DMS114 treated with DMSO at 0.1 percent for 48 hours (cell line): ENCODE data around the gene RALGDS.
"Not testable (repeated sequence)": the region's sequence is repeated elsewhere in the genome, so short reads cannot be mapped to it uniquely, and the experiment has no call there.

Experiments used
- DNase-seq: peaks from one replicate; lab custom pipeline; 2025; ENCODE audit not compliant: unreplicated experiment; lab: John Stamatoyannopoulos, UW

The RALGDS gene

DNA sequence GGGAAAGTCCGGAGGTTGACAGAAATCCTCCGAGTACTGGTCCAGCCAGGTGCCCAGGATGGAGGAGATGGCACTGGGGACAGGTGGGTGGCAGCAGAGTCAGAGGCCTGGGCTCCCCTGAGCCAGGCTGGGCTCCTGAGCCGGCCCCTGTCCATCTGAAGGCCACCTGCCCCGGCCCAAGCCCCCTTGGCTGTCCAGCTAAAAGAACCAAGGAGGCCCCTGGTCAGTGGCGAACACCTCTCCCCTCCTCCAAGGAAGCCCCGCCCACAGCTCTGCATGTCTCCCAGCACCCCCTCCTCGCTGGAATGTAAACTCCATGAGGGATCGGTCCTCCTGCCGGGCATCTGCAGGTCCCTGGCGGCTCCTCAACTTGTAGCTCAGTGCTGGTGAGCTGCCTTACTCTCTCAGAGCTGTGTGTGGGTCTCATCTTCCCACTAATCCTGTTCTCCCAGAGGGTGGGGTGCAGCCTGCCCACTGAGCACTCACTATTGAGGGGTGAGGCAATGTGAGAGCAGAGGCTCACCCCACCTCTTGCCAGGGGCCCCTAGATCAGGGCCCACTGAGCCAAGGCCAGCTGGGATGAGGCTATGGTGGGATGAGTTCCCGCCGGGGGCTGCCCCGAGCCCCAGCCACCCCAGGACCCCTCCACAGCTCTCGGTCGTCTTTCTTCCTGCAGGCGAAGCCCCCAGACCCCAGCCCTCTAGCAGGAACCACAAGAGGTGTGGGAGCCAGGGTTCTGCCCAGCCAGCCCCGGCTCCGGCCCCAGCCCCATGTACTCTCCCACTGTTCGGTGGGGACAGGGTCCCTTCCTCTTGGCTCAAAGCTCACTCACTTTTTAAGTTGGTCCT, 12.0 kb downstream of the RALGDS start:
- no peak for DNase-seq

DNA sequence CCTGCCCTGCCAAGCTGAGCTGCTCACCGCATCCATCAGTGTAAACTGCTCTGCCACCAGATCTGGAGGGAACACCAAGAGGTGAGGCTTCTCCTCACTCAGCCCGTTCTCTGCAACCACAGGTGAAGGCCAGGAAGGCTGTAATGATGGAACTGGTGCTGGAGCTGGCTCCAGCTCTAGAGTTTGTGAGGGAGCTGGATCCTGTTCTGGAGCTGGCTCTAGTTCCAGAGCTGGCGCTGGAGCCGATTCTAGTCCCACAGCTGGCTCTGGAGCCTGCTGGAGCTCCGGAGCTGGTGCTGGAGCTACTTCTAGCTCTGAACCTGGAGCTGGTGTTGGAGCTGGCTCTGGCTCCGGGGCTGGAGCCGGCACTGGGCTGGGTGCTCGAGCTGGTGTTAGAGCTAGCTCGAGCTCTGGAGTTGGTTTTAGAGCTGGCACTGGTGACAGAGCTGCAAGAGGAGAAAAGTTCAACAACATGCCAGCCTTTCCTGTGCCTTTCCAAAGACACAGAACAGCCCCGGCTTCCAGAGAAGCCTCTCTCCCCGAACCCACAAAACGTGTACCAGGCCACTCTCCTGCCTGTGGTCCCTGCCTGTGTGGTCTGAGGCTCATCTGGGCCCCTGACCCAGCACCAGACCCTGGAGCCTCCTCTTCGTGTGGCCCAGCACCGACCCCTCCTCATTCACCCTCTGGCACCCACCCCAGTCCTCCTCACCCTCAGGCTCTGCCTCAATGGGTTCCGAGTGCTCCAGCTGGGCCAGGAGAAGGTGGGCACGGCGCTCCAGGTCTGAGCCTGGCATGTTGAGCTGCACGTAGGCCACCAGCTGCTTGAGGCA, 12.9 kb downstream of the RALGDS start:
- no peak for DNase-seq

DNA sequence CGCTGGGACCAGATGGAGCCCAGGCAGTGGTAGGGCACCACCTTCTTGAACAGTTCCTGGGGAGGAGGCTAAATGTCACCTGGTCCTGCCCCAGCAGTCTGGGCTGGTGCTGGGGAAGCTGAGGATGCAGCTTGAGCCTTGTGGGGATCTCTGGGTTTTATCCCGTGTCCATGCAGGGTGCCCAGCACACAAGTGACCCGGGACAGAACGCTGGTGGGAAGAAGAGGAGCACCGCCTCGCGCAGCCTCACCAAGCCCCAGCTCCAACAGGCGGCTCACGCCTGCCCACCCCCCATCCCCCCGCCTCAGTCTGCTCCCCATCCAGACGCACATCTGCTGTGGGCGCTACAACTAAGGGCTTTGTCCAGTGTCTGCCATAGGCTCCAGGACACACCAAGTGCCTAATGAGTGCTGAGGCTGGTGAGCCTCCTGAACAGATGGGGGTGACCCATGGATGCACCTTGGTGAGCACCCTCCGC, 13.8 kb downstream of the RALGDS start:
- DNase-seq = no peak

DNA sequence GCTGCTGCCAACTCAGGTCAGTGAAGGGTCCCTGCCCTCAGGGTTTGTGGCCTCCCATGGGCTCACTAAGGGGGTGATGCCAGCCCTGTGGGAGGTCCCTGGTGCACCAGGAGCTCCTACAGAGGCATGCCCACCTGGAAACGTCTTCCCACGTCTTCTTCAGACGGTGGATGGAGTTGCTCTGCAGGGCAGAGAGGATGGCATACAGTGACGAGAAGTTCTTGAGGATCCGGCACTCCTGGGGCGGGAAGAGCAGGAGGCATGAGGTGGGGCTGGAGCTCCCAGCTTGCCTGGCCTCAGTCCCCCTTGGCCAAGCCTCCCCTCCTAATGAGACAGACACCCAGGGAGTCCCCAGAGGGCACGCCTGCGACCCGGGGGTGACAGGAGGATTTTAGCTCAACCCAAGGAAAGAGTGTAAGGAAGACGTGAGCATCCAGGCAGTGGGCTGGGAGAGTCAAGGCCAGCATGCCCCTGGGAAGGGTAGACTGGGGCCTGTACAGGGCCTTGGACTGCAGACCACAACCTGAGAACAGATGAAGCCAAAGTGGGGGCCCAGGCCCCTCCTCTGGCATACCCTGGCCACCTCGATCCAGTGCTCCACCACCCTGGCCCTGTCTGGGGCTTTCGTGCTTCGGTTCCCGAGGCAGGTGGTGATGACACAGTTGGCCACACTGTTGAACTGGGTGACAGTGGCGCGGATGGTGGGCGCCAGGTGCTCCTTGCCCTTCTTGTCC, 14.4 kb downstream of the RALGDS start:
- DNase-seq = no peak

DNA sequence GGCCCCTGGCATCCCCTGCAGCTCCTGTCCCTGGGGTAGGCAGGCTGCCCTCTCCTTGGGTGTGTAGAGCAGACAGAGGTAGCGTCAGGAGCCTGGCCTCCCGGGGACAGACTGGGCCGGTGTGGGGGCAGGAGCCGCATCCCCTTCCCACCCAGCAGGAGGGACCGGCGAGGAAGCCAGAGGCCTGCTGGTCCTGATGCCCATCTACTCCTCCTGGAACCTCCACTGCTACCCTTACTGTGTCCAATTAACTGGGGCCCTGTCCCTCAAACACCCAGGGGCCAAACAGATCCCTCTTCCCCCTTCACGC, 15.6 kb downstream of the RALGDS start:
- DNase-seq = no peak

DNA sequence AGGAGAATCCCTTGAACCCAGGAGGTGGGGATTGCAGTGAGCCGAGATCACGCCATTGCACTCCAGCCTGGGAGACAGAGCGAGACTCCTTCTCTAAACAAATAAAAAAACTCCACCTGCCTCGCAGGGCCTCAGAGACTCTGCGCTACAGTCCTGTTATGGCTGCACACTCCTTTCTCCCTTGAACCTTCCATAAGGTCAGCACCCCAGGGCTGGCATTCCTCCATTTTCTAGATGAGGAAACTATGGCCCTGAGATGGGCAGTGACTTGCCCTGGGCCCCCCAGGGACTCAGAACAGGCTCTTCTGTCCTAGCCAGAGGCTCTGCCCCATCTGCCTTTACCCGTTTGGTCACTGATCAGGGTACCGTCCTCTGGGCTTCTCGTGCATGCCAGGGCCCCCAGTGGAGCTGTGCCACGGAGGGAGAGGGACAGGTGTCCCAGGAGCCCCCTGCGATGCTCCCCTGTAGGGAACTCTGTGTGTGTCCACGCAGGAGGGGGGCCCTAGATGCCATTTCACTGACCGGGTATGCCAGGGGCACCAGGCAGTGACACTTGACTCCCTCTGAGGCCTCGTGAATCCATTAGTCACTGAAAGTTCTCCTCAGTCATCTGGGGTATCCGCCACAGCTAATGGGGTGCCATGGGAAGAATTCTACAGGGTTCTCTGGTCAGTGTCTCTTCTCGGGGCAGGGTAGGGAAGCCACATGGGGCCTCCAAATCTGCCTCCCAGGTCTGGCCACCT, 16.2 kb downstream of the RALGDS start:
- DNase-seq = no peak

DNA sequence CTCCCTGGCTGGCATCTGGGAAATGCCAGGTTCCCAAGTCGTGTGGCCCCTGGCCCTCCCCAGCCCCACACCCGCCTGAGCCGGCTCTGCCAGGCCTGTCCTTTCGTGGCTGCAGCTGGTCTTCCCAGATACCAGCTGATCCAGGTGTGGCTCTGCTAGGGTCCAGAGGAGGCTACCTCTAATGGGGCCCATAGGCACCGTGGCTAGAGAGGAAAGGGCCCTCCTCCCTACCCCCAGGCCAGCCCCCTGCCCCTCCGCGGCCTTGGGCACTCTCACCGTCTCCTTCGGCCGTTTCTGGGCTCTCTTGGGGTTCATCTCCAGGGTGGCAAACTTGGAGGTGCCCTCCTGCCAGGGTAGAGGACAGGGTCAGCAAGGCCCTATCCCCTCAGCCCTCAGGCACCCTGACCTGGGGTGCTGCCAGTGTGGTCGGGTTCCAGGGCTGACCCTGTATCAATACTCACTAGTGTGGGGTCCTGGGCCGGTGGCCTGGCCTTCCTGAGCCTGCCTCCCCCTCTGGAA, 17.0 kb downstream of the RALGDS start:
- no peak for DNase-seq

DNA sequence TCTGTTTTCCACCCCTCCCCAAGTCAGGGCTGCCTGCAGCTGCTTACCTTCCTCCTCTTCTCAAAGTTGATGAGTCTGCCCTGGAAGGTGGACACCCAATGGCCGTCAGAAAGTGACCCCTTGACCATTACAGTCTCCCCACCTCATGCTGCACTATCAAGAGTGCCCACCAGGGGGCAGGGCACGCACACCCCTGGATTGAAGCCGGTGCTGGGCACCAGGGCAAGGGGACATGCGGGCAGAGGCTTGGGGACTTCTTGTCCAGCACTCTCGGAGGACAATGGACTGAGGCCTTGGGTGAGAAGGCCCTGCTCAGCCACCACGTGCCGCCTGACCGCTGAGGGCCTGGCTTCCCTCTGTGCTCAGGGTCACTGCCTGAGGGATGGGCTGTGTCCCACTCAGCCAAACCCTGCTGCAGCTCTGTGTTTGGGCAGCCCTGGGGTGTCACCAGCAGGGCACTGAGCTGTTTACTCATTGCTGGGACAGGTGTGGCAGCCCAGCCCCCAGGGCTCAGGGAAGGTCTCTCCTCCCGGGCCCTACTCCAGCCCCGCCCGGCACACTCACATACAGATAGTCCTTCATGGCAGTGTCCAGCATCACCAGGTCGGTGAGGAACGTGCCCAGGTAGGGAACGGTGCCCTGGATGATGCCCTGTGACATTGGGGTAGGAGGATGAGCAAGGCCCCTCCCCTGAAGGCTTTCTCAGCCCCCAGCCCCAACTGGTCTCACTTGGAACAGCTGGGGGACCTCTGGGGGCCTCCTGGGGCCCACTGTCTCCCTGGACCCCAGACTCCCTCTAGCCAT, 17.7 kb downstream of the RALGDS start:
- no peak for DNase-seq

DNA sequence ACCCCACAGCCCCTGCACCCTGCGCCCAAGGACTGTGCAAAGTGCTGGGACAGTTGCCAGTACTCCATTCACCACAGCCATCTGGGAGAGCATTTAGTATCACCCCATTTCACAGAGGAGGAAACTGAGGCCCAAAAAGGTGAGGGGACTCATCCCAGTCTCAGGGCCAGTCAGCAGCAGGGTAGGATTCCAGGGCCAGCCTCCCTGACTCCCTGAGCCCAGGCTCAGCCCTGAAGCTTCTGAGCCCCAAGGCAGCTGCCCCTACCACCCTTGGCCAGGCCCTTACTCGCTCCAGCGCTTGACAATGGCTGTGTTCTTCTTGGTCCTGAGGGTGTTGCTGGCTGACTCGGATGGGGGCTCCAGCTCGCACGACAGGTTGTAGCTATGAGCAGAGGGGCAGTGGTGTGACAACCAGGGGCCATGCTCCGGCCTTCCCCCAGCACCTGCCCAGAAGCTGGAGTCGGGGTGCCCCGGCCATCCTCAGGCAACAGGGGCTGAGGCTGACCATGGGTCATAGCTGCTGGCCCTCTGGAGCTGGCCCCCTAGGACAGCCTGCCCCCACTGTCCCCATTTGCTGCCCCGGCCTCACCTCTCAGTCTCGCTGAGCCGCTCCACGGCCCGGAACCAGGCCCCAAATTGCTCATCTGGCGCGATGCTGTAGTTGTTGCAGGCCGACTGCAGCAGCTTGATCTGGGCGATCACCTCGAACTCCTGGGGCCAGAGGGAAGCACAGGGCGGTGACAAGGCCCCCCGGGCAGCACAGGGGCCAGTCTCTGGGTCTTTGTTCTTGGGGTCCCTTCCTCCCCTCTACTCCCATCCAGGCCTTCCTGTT, 18.6 kb downstream of the RALGDS start:
- no peak for DNase-seq

DNA sequence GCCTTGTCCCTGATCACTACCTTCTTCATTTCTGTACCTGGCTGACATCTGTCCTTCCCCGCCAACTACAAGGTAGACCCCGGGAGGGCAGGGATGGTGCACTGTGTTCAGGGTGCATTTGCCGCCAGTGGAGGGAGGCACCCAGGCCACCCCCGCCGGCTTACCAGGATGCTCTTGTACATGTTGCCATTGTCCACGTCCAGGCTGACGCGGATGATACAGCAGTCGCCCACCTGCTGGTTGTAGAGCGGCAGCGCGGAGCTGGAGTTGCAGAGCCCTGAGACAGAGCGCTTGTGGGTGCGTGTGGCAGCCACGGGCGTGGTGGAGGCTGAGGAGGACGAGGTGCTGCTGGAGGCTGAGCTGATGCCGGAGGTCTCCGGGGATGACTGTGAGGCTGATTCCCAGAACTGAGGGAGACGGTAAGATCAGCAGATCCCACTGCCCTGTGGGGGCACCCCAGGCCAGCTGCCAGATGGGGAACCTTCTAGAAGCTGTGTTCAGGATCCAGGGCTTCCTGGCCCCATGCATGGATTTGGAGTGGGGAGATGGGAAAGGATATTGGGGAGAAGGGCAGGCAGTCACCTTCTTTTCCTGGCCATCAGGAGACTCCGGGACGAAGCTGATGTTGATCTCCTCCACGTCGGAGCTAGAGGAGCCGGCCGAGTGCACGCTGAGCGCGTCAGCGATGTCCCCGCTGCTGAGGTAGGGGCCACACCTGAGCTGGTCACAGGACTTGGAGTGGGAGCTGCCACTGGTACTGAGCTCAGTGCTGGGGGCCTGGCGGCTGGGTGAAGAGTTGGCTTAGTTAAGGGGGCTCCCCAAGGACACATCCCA, 19.5 kb downstream of the RALGDS start:
- DNase-seq = no peak

DNA sequence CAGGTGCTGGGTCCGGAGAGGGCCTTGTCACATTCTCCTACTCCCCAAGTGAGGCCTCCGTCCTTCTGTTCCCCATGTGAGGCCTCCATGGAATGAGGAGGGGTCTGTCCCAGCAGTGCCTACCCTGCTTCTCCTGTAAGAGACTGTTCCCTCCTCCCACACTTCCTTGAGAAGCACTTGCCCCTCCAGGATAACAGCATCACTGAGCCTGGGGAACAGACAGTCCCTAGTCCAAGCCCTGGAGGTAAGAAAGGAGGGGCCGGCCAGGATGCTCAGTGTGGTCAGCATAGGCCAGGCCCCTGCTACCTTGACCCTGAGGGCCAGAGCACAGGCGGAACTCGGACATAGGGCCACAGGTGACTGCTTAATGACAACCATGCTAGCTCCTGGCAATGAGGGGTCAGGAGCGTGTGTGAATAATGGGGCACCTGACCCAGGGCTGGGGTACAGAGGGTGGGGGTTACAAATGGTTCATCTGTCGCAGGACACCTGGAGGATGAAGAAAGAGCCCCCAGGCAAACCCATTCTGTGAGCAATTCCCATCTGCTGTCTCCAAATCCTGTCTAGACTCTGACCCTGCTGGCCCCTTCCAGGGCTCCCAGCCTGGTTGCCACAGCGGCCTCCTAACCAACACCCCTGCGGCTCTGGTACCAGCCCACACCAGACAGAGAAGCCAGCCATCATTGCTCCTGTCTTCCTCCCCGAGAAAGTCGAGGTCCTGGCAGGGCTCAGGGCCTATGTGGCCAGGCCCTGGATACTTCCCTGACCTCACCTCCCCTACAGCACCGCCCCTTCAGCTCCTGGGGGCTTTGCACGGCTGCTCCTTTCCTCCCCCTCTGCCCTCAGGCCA, 20.3 kb downstream of the RALGDS start:
- no peak for DNase-seq

DNA sequence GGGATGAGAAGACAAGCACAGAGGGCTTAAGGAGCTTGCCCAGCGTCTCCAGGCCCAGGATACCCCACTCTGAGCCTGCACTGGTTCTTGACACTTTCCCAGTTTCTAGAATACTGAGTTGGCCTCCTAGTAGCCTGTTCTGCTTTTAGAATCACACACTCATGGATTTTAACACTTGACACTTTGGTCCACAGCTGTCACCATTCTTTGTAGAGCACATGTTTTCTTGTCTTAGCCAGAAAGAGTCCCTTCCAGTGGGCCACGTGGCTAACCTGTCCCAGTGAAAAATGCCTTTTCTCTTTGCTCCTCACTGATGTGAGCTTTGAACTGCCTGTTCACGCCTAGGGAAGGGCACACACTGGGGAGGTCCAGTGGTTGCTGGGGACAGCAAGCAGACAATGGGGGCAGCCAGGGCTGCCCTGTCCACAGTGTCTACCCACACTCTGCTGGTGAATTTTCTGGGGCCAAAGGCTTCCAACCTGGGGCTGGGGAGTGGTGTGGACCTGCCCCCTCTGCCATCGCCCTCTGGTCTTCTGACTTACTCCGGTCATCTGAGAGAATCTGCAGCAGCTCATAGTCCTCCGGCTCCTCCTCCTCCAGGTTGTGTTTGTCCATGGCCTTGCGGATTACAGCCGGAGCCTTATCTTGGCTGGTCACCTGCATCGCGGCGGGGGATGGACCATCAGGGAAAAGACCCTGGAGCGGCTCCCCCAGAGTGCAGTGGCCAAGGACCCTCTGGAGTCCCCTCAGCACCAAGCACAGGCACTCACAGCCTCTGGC, 21.1 kb downstream of the RALGDS start:
- no peak for DNase-seq

DNA sequence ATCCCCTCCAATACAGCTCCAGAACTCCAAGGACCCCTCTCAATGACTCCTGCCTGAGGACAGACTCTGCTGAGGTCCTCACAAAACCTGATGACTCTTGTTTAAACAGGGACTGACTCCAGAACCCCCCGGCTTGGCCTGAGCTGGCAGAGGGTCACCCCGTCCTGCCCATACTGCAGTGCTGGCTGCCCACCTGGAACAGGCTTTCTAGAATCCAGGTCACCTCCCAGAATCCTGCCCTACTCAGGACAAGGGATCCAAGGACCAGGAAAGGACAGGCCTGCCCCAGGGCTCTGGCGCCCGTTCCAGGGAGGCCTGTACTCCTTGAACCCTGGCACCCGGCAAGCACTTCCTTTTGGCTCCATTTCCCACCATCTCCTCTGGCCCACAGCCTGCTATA, 22.2 kb downstream of the RALGDS start:
- no peak for DNase-seq

DNA sequence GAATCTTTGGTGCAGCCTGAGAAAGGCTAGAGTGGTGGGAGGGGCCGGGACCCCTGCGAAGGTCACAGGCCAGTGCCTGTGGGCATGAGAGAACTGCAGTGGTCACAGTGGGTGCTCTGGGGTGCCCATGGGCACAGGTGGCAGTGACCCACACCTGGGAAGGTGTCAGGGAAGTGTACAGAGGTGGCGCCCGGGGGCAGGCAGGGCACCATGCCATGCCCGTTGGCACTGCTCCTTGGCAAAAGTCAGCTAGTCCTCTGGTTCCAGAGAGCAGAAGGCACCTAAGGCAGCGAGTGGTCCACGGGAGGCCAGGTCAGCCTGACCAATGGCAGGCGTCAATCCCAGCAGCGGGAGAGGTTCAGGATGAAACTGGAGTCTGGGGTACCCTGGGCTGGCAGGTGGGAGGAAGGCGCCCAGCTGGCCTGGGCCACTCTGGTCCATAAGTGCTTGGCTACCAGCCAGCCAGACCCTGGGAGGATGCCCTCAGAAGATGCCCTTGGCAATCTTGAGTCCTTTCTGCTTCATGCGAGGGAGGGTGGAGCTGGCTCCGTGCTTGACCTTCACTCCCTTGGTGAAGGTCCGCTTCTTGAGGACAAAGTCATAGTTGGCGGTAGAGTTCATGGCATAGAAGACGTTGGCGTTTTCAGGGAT, 22.8 kb downstream of the RALGDS start:
- DNase-seq = no peak

DNA sequence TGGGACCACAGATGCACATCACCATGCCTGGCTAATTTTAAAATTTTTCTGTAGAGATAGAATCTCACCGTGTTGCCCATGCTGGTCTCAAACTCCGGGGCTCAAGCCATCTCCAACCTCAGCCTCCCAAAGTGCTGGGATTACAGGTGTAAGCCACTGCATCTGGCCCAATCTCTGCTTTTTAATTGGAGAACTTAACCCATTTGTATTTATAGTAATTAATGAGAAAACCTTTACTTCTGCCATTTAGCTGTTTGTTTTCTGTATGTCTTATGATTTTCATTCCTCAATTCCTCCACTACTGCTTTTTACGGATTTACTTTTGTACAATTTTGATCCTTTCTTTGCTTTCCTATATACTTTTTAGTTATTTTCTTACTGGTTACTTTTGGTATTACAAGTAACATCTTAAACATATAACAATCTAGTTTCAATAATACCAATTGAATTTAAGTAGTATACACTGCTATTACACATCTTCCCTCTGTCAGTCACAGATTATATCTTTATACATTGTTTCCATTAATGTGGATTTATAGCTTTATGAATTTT, 26.1 kb downstream of the RALGDS start:
- DNase-seq = no peak

DNA sequence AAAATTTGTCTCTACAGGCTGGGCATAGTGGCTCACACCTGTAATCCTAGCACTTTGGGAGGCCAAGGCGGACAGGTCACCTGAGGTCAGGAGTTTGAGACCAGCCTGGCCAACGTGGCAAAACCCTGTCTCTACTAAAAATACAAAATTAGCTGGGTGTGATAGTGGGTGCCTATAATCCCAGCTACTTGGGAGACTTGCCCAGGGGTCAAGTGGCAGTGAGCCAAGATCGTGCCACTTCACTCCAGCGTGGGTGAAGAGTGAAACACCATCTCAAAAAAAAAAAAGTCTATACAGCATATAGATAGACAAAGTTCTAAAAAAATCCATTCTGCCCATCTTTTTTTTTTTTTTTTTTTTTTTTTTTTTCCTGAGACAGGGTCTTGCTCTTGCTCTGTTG, 26.7 kb downstream of the RALGDS start:
- DNase-seq = not testable (repeated sequence)
